Hypothalamus (tissue), 51 donors: Measurements from ENCODE around the gene NOX5.
"Not testable (repeated sequence)": the region's sequence is repeated elsewhere in the genome, so short reads cannot be mapped to it uniquely, and the experiment has no call there.

Source experiments
- DNase-seq, 51 donors: peaks; one replicate each; lab custom pipeline; 2025; lab: John Stamatoyannopoulos, UW

NOX5 gene

DNA sequence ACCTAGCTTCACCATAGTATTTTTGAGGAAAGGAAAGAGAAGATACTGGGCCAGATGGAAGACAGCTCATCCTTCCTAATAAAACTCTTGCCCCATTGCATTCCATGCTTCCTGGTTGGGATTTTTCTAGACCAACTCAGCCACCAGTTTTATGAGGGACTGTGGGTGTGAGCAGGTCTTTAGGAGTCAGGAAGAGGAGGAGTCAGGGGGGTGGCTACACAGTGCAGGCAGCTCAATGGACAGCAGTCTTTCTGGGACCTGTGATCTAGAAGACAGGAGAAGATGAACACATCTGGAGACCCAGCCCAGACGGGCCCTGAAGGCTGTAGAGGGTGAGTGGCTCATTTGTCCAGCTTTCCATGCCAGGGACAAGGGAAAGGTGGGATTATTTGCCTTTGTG lies at the start of gene NOX5:
TSS of gene NOX5 (plus strand) at position 242 of the 400 bp plus-strand sequence. CDS start at position 283, 41 bp downstream.
- no peak for DNase-seq

DNA sequence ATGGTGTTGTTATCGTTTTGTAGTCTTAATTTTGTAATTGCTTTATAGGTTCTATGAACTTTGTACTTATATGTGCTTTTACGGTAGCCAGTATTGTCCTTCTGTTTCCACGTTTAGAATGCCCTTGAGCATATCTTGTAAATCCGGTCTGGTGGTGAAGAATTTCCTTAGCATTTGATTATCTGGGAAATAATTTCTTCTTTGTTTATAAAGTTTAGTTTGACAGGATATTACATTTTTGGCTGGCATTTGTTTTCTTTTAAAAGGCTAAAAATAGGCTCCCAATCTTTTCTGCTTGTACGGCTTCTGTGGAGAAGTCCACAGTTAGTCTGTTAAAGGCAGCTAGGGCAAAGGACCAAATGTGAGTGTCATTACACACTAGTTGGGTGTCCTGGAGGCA lies 47.5 kb upstream of the NOX5 start:
- DNase-seq, result no peak

DNA sequence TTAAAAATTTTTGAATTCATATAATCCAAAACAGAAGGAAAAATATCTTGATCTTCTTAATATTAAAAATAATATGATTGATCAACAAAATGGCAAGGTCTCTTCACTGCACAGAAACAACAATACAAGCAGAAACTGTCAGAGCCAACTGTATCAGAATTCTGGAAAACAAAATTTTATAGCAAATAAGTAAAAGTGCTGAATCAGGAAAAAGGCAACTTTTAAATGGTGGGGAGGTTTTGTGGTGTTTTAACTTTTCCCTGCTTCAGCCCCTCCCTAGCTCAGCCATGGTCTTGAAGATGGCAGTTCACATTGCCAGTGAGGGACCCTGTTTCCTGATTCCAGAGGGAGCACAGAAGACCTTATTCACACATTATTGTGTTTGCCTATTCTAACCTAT lies 46.5 kb upstream of the NOX5 start:
- no peak for DNase-seq

DNA sequence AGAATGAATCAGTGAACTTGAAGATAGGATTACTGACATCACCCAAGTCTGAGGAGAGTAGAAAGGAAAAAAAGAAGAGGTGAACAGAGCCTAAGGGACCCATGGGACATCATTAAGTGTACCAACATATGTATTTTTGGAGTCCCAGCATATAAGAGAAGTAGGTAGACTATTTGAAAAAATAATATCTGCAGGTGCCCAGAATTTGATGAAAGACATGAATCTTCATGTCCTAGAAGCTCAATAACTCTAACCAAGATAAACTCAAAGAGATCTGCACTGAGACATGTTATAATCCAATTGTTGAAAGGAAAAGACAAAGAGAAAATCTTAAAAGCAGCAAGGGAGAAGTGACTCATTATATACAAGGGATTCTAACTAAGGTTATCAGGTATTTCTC lies 45.2 kb upstream of the NOX5 start:
- no peak for DNase-seq

- DNase-seq, result no peak
Measured at GRCh38 chr15:68972201-68973065, 42.1 kb upstream of the NOX5 start.

DNA sequence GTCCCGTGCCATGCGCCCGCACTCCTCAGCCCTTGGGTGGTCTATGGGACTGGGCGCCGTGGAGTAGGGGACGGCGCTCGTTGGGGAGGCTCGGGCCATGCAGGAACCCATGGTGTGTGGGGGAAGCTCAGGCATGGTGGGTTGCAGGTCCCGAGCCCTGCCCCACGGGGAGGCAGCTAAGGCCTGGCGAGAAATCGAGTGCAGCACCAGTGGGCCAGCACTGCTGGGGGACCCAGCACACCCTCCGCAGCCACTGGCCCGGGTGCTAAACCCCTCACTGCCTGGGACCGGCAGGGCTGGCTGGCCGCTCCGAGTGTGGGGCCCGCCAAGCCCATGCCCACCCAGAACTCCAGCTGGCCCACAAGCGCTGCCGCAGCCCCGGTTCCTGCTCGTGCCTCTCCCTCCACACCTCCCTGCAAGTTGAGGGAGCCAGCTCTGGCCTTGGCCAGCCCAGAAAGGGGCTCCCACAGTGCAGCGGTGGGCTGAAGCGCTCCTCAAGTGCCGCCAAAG lies 38.8 kb upstream of the NOX5 start:
- not testable (repeated sequence) for DNase-seq

- DNase-seq, result not testable (repeated sequence)
Measured at GRCh38 chr15:68977426-68977825, 37.1 kb upstream of the NOX5 start.

GRCh38 chr15:68979006-68979405 lies 35.5 kb upstream of the NOX5 start:
- DNase-seq, result no peak

GRCh38 chr15:68979816-68980215 lies 34.7 kb upstream of the NOX5 start:
- DNase-seq, result no peak

DNA sequence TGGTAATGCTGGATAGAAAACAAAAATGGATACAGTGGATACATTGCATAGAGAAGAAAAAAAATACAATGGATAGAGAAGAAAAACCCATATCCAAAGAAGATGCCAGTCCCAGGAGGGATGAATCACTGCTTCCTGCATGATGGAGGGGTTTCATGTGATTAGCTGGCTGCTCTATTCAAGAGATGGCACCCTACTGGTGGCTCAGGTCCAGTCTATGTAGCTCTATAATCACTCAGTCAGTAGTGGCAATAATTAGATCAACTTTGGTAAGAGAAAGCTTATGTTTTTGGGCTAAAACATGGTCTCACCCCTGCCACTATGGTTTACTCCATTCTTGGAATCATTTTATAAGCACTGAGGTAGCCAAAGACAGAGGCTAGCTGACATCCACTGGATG lies 33.7 kb upstream of the NOX5 start:
- no peak for DNase-seq

DNA sequence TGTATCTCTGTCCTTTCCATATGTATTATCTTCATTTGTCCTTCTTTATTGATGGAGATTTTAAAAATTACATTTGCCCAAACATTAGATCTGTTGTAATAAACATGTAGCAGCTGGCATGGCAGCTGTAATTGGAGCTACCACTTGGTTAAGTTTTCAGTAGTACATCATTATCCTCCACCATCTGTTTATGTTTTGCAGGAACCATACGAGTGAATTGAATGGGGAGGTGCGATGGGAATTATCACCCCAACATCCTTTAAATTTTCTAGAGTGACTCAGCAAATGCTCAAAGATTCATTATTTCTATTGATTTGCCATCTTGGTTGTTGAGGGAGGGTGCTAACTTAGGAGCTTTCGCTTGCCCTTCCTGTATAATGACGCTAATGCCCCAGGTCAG lies 32.6 kb upstream of the NOX5 start:
- DNase-seq, result no peak

- DNase-seq, result no peak
Measured at GRCh38 chr15:68982976-68983563, 31.4 kb upstream of the NOX5 start.

DNA sequence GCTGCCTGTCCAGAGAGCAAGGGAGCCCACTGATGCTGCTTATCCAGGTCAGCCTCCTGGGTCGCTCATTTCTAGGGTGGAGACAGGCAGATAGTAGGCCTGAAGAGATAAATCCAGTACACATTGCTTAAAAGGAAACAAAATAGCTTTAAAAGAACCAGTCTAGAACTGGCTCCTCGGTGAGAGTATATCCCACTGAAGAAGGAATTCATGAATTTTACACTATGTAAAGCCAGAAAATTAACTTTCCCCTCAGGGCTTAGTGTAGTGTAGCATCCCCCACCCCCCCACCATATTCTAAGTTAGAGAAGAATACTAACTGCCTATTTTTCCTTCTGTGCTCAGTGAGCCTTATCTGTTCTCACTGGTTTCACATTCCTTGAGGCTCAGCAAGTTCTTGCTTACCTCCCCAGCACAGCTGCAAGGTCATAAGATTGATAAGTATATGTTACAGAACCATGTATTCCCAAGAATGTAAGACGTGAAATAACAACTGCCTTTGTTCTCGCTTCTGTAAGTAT lies 30.5 kb upstream of the NOX5 start:
- DNase-seq, result no peak

- no peak for DNase-seq
Measured at GRCh38 chr15:68984586-68984985, 29.9 kb upstream of the NOX5 start.

DNA sequence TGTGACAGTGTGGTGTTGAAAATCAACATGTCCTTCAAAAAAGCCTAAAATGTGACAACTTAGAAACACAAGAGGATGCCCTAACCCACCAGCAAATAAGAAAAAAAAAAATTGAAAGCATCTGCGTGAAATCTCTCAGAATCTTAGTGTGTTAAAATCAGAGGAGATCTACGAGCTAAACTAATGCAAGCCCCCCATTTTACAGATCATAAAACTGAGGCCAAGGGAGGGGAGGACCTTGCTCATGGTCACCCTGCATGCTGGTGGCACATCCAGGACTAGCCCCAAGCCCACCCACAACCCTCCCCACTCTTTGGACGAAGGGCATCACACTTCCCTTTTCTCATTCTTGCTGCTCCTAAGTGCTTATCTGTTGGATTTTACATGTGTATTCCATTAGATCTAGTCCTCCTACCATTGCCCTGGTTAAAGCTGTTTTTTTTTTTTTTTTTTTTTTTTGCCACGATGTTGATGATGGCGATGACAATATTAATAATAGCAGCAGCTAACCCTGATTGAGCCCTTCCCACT lies 29.1 kb upstream of the NOX5 start:
- no peak for DNase-seq

- DNase-seq, result no peak
Measured at GRCh38 chr15:68986322-68986721, 28.2 kb upstream of the NOX5 start.

DNA sequence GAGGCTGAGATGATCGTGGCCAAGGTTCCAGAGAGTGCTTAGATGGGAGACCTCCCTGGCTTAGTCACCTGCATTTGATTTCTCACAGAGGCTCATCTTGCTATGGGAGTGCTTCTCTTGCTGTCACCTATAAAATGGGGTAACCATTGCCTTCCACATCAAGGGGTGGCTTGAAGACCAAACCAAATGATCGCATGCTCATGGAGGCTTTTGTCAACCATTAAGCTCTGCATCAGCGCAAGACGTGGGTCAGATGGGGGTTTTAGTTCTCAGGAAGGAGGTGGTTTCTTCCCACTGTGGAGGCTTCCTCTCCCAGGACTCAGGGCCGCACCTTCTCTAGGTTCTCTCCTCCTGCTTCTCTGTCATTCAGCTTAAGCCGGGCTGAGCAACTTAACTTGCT lies 27.4 kb upstream of the NOX5 start:
- DNase-seq, result no peak

GRCh38 chr15:68987676-68988075 lies 26.8 kb upstream of the NOX5 start:
- no peak for DNase-seq

GRCh38 chr15:68989541-68990230 lies 24.8 kb upstream of the NOX5 start:
- DNase-seq, result no peak

DNA sequence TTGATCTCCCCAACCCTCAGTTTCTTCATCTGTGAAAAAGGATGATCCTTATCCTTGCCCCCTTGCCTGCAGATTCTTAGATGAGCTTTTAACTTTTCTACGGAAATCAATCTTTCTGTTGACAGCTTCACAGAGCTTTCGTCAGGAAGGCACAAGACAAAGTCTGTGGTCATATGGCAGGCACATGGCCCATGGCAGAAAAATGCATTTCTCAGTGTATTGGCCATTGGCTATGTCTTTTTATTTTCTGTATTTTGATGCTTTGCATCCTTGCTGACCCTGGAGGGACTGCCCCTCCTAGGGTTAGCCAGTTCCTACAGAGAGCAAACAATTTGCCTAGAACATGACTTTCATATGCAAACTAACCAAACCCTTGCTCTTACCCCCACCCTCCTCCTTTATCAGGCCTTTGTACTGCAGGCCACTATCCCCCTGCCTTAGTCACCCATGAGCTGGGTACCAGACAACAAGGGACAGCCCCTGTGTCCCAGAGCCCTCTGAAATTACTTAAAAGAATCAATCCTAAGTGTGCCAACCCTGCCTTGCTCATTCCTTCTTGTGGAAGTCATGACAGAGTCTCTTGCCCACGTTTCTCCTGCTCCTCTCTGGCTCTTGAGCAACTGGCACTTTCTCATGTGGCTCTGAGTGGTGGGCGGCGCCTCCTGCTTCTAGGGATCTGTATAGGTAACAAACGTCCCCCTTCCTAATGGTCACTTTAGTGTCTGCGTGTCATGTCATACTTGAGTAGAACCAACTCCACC lies 24.1 kb upstream of the NOX5 start:
- DNase-seq, result peak in 1 of 51 donors; percentile 37
